Panc1 (cell line): ENCODE data around the gene SSNA1. TPM values are rescaled to one million over a fixed set of nuclear protein-coding genes. Genes with fewer than 3 reads are reported as not detected.

Source experiments
- ATAC-seq: fragments of 200-7000 bp; cut with Tn5 transposase; 2 replicates; pipeline ENCODE4 v1.9.1; 2020; ENCODE audit warnings: mild to moderate bottlenecking, moderate library complexity
- BruUV-seq: library from RNA; stranded (reverse); fragments of 400-500 nt; replicated peaks from 2 replicates; lab custom pipeline; 2021; lab: Mats Ljungman, UMichigan
- CTCF ChIA-PET: fragments of 300-600 bp; sonication (Branson Sonifier 250); formaldehyde crosslinking; loops from one replicate; lab custom pipeline; 2022; ENCODE audit warnings: antibody characterized with exemption; lab: Charles Lee
- POLR2A ChIA-PET: fragments of 300-600 bp; sonication (Branson Sonifier 250); formaldehyde crosslinking; loops from one replicate; lab custom pipeline; 2022; ENCODE audit warnings: antibody characterized with exemption; lab: Charles Lee
- DNase-seq: peaks from one replicate; pipeline ENCODE4 v3.0.0-alpha.2; 2010; ENCODE audit warnings: low read depth, low spot score
- H3K27ac ChIP-seq: 2 replicates; pipeline ENCODE4 v1.5.1; 2011; ENCODE audit warnings: mild to moderate bottlenecking, low read length, inconsistent platforms
- H3K27me3 ChIP-seq: fragments of 200-500 bp; sonication (Bioruptor generic); 2 replicates; pipeline ENCODE4 v1.6.0; 2014; ENCODE audit warnings: low read length, inconsistent platforms; ENCODE audit not compliant: control insufficient read depth, insufficient read depth
- H3K36me3 ChIP-seq: fragments of 200-500 bp; sonication (Bioruptor generic); 2 replicates; pipeline ENCODE4 v1.5.1; 2014; ENCODE audit warnings: inconsistent platforms, mild to moderate bottlenecking, low read length, moderate library complexity; ENCODE audit not compliant: control insufficient read depth, insufficient read depth
- H3K4me1 ChIP-seq: 2 replicates; pipeline ENCODE4 v1.5.1; 2011; ENCODE audit warnings: inconsistent platforms, mild to moderate bottlenecking, low read length, moderate library complexity; ENCODE audit not compliant: control insufficient read depth, insufficient read depth
- H3K4me3 ChIP-seq, 2 experiments: 2 replicates each; pipeline ENCODE4 v1.5.1; 2011 to 2012; ENCODE audit warnings: low read depth in 2 of 2, low read length in 2 of 2, mild to moderate bottlenecking in 2 of 2, inconsistent platforms in 1 of 2, moderate library complexity in 1 of 2
- H3K9me3 ChIP-seq: fragments of 200-500 bp; sonication (Bioruptor generic); 2 replicates; pipeline ENCODE4 v1.5.1; 2014; ENCODE audit warnings: low read depth, mild to moderate bottlenecking, inconsistent platforms, low read length, moderate library complexity; ENCODE audit not compliant: control insufficient read depth, insufficient read depth
- POLR2AphosphoS5 ChIP-seq: IDR thresholded peaks from 2 replicates; pipeline ENCODE4 v1.6.1; 2012; ENCODE audit warnings: mild to moderate bottlenecking, low read depth, low read length, moderate library complexity
- SIN3A ChIP-seq: IDR thresholded peaks from 2 replicates; pipeline ENCODE4 v1.6.1; 2012; ENCODE audit warnings: low read depth, mild to moderate bottlenecking, low read length, moderate library complexity, borderline replicate concordance; ENCODE audit not compliant: insufficient read depth
- TCF7L2 ChIP-seq: IDR thresholded peaks from 2 replicates; pipeline ENCODE4 v1.6.1; 2011; ENCODE audit warnings: mild to moderate bottlenecking, low read depth, low read length, inconsistent platforms
- in situ Hi-C: cut with HindIII; loops from 2 replicates; pipeline ENCODE4 v1.10.0; 2016; ENCODE audit warnings: low sequenced_read_pairs, low pct_unique_long_range_greater_than_20kb
- intact Hi-C: fragments of 100-400 bp; cut with micrococcal nuclease; formaldehyde crosslinking; loops from one replicate; pipeline ENCODE4 v1.10.0; 2022; ENCODE audit not compliant: unreplicated experiment
- total RNA-seq: library from RNA; stranded (reverse); gene quantifications from one replicate; pipeline ENCODE4 v1.2.1, GENCODE V29; 2021; ENCODE audit not compliant: unreplicated experiment
- TF ChIP-seq, protein P1 (sequence below), 2 experiments: IDR thresholded peaks; 2 replicates each; pipeline ENCODE4 v1.6.1; 2011 to 2012; ENCODE audit warnings: low read depth in 2 of 2, control low read depth in 1 of 2, low read length in 1 of 2, mild to moderate bottlenecking in 1 of 2, moderate library complexity in 1 of 2; ENCODE audit not compliant: insufficient read depth in 1 of 2
- TF ChIP-seq, protein P2 (sequence below): fragments of 450-650 bp; IDR thresholded peaks from 2 replicates; pipeline ENCODE4 v1.5.1; 2017; ENCODE audit warnings: mild to moderate bottlenecking

Gene SSNA1
- total RNA-seq, 1 experiment from 2014 or later = 86.9 TPM

DNA sequence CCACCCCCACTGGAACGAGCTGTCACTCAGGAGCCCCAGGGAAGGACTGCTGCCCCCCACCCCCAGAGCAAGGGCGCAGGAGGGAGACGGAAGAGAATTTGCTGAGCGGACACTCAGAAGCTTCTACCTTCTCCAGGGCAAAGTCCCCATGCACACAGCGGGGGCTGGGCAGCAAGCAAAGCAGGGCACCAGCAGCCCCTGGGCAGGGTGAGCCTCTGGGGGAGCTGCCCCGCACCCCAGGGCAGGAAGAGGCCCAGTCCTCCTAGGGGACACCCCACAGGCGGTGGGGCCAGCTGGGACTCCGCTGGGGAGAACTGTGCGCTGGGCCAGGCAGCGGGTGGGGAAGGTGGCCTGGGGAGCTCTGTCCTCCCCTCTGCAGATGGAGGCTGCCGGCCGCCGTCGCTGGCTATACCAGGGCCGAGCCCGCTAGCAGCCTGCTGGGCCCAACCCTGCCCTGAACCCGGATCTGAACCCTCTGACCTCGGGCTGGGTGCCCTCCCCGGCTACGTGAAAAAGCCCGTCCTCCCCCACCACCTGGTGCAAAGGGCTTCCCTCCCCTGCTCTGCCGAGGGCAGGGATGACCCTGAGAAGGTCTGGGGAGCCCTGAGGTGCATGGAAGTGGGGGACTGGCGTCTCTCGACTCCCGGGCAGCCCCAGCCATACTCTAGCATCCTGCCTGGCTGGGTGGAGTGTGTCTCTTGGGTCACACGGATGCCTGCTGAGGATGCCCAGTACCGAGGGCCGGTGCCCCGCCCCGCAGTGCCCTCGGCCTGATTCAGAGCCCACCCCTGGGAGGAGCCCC lies 41.6 kb downstream of the SSNA1 start:
- Histone ChIP-seq H3K9me3 (no peaks in the 10 kb centered on the region), H3K27ac (no peak overlapping the region), H3K27me3 (no peaks in the 10 kb centered on the region), H3K4me3 (no peak overlapping the region), H3K4me1 (peaks cover 4% of the 10 kb centered on the region), H3K36me3 (no peaks in the 10 kb centered on the region)
- in situ Hi-C loops = no loop called here
- TF ChIP-seq TCF7L2 = no peak
- TF ChIP-seq, protein P1, sequence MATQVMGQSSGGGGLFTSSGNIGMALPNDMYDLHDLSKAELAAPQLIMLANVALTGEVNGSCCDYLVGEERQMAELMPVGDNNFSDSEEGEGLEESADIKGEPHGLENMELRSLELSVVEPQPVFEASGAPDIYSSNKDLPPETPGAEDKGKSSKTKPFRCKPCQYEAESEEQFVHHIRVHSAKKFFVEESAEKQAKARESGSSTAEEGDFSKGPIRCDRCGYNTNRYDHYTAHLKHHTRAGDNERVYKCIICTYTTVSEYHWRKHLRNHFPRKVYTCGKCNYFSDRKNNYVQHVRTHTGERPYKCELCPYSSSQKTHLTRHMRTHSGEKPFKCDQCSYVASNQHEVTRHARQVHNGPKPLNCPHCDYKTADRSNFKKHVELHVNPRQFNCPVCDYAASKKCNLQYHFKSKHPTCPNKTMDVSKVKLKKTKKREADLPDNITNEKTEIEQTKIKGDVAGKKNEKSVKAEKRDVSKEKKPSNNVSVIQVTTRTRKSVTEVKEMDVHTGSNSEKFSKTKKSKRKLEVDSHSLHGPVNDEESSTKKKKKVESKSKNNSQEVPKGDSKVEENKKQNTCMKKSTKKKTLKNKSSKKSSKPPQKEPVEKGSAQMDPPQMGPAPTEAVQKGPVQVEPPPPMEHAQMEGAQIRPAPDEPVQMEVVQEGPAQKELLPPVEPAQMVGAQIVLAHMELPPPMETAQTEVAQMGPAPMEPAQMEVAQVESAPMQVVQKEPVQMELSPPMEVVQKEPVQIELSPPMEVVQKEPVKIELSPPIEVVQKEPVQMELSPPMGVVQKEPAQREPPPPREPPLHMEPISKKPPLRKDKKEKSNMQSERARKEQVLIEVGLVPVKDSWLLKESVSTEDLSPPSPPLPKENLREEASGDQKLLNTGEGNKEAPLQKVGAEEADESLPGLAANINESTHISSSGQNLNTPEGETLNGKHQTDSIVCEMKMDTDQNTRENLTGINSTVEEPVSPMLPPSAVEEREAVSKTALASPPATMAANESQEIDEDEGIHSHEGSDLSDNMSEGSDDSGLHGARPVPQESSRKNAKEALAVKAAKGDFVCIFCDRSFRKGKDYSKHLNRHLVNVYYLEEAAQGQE (IDR thresholded peaks at IDR 0.05; ENCODE audit: insufficient read depth in 1 of 2, low read depth in 2 of 2, low read length in 1 of 2) = no peak
- no peak for TF ChIP-seq POLR2AphosphoS5
- no peak for TF ChIP-seq SIN3A
- TF ChIP-seq, protein P2, sequence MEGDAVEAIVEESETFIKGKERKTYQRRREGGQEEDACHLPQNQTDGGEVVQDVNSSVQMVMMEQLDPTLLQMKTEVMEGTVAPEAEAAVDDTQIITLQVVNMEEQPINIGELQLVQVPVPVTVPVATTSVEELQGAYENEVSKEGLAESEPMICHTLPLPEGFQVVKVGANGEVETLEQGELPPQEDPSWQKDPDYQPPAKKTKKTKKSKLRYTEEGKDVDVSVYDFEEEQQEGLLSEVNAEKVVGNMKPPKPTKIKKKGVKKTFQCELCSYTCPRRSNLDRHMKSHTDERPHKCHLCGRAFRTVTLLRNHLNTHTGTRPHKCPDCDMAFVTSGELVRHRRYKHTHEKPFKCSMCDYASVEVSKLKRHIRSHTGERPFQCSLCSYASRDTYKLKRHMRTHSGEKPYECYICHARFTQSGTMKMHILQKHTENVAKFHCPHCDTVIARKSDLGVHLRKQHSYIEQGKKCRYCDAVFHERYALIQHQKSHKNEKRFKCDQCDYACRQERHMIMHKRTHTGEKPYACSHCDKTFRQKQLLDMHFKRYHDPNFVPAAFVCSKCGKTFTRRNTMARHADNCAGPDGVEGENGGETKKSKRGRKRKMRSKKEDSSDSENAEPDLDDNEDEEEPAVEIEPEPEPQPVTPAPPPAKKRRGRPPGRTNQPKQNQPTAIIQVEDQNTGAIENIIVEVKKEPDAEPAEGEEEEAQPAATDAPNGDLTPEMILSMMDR = no peak
- BruUV-seq = no TSS peak
- intact Hi-C loops = loop anchor here (5.0 kb wide), 1 partner anchor 113 kb away; no protein-coding TSS in a partner anchor
- no peak for ATAC-seq
- DNase-seq = no peak
- ChIA-PET CTCF (interaction anchor here (0.7 kb wide), 1 partner anchor 16 kb away, joined by 3 read pairs; no protein-coding TSS in a partner anchor), POLR2A (interaction anchor here (0.7 kb wide), 1 partner anchor 192 kb away, joined by 16 read pairs; no protein-coding TSS in a partner anchor)

DNA sequence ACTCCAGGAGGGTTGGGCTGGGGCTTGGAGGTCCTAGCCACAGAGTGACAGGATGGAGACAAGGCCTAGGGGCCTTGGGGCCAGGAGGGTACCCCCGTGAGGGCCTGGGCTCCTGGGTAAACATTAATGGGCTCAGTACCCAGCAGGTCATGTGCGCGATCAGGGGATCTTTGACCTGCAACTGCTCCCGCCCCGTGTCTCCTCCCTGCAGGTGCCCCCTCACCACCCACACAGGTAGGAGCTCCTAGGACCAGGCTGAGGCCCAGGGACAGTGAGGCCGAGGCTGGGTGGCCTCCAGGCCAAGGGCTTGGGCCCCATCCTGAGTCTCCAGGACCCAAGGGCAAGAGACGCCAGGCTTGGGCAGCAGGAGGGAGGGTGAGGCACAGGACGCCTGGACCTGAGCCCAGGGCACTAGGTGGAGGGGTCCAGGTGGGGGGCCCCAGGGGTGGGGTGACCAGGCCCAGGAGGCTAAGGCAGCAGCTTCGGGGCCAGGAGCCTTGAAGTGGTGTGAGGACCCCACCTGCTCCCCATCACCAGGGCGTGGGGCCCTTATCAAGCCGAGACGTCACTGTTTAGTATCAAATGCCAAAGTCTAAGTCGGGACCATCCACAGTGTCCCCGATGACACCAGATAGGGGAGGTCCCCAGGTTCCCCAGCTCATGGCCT lies 42.4 kb downstream of the SSNA1 start, which contains the start of gene SLC34A3:
SLC34A3 (plus strand) TSS at position 197 of the 667 bp plus-strand sequence. CDS start 802 bp downstream, outside the sequence.
- no TSS peak for BruUV-seq
- H3K36me3 ChIP-seq = no peaks in the 10 kb centered on the region
- H3K27ac ChIP-seq = no peak within 1 kb of the TSS
- DNase-seq (no peak), ATAC-seq (no peak)
- TF ChIP-seq POLR2AphosphoS5 (no peak), TCF7L2 (no peak), SIN3A (no peak)
- TF ChIP-seq, protein P1 (IDR thresholded peaks at IDR 0.05; ENCODE audit: insufficient read depth in 1 of 2, low read depth in 2 of 2, low read length in 1 of 2) = no peak
- TF ChIP-seq, protein P2 = no peak
- intact Hi-C loops = no loop called here
- ChIA-PET CTCF (no interaction called here), POLR2A (no interaction called here)
- H3K9me3 ChIP-seq = no peaks in the 10 kb centered on the region
- H3K4me3 ChIP-seq = no peak within 1 kb of the TSS
- in situ Hi-C loops = no loop called here
- H3K27me3 ChIP-seq = no peaks in the 10 kb centered on the region
- peaks cover 4% of the 10 kb centered on the region for H3K4me1 ChIP-seq
